HEK293T (cell line): ENCODE measurements around the gene KMT2C.

Experiments used
- ARNT ChIP-seq: fragments of 450-650 bp; IDR thresholded peaks from 2 replicates; pipeline ENCODE4 v1.6.1; 2017; ENCODE audit warnings: mild to moderate bottlenecking
- BHLHE40 ChIP-seq: fragments of 450-650 bp; IDR thresholded peaks from 2 replicates; pipeline ENCODE4 v1.6.1; 2016; ENCODE audit warnings: mild to moderate bottlenecking, moderate library complexity, borderline replicate concordance
- CTBP1 ChIP-seq: fragments of 450-650 bp; IDR thresholded peaks from 2 replicates; pipeline ENCODE4 v1.6.1; 2016; ENCODE audit warnings: borderline replicate concordance
- ELF4 ChIP-seq: fragments of 450-650 bp; IDR thresholded peaks from 2 replicates; pipeline ENCODE4 v1.6.1; 2017; ENCODE audit warnings: antibody characterized with exemption
- FOXA1 ChIP-seq: fragments of 450-650 bp; IDR thresholded peaks from 2 replicates; pipeline ENCODE4 v1.6.1; 2016; ENCODE audit warnings: mild to moderate bottlenecking
- FOXK2 ChIP-seq: fragments of 450-650 bp; IDR thresholded peaks from 2 replicates; pipeline ENCODE4 v1.6.1; 2016; ENCODE audit warnings: mild to moderate bottlenecking
- FOXM1 ChIP-seq: fragments of 450-650 bp; IDR thresholded peaks from 2 replicates; pipeline ENCODE4 v1.6.1; 2017; ENCODE audit warnings: mild to moderate bottlenecking, borderline replicate concordance
- HDGF ChIP-seq: fragments of 450-650 bp; IDR thresholded peaks from 2 replicates; pipeline ENCODE4 v1.6.1; 2017; ENCODE audit warnings: antibody characterized with exemption, borderline replicate concordance
- L3MBTL2 ChIP-seq: fragments of 450-650 bp; conservative IDR thresholded peaks from 2 replicates; pipeline ENCODE4 v1.6.1; 2016; ENCODE audit warnings: mild to moderate bottlenecking
- LEF1 ChIP-seq: fragments of 450-650 bp; IDR thresholded peaks from 2 replicates; pipeline ENCODE4 v1.6.1; 2017; ENCODE audit warnings: mild to moderate bottlenecking, borderline replicate concordance
- SP1 ChIP-seq: fragments of 450-650 bp; IDR thresholded peaks from 2 replicates; pipeline ENCODE4 v1.6.1; 2017
- SUZ12 ChIP-seq: fragments of 450-650 bp; IDR thresholded peaks from 2 replicates; pipeline ENCODE4 v1.6.1; 2016; ENCODE audit warnings: mild to moderate bottlenecking
- TARDBP ChIP-seq: fragments of 450-650 bp; IDR thresholded peaks from 2 replicates; pipeline ENCODE4 v1.6.1; 2016
- ZNF384 ChIP-seq: fragments of 450-650 bp; IDR thresholded peaks from 2 replicates; pipeline ENCODE4 v1.6.1; 2016

GRCh38 chr7:152103066-152103465 lies 332.7 kb downstream of the KMT2C start:
- TF ChIP-seq FOXM1 (no peak), TARDBP (no peak), SUZ12 (no peak), SP1 (no peak), ARNT (no peak), FOXK2 (no peak), BHLHE40 (no peak), HDGF (no peak), ELF4 (no peak), CTBP1 (no peak), LEF1 (no peak), L3MBTL2 (no peak), FOXA1 (no peak), ZNF384 (no peak)
